Activated effector memory CD4-positive, alpha-beta T cell treated with anti-CD3 and anti-CD28 coated beads, Interleukin-2, amount 50 U/mL, for 16 hours (primary cell): Measurements from ENCODE around the gene TAS2R41.

Experiments
- DNase-seq: peaks from one replicate; pipeline ENCODE4 v3.0.0-alpha.2; 2020

The TAS2R41 gene

GRCh38 chr7:143477501-143478150 lies at the start of gene TAS2R41:
TSS of gene TAS2R41 (plus strand) at chr7:143477873. CDS start at chr7:143477873, 0 bp downstream.
- DNase-seq, result no peak

GRCh38 chr7:143429770-143430698 lies 47.6 kb upstream of the TAS2R41 start:
- DNase-seq, result no peak

- no peak for DNase-seq
Observed at GRCh38 chr7:143431109-143431508, 46.6 kb upstream of the TAS2R41 start.

- DNase-seq, result no peak
Observed at GRCh38 chr7:143433759-143434158, 43.9 kb upstream of the TAS2R41 start.

- no peak for DNase-seq
Observed at GRCh38 chr7:143434660-143435059, 43.0 kb upstream of the TAS2R41 start.

- DNase-seq, result no peak
Observed at GRCh38 chr7:143435266-143435665, 42.4 kb upstream of the TAS2R41 start.

GRCh38 chr7:143436325-143436946 lies 41.2 kb upstream of the TAS2R41 start:
- DNase-seq, result no peak

- DNase-seq, result no peak
Observed at GRCh38 chr7:143437578-143437977, 40.1 kb upstream of the TAS2R41 start.

GRCh38 chr7:143439866-143440265 lies 37.8 kb upstream of the TAS2R41 start:
- no peak for DNase-seq

GRCh38 chr7:143443153-143443552 lies 34.5 kb upstream of the TAS2R41 start, which contains the start of gene TAS2R60:
TSS of gene TAS2R60 (plus strand) at chr7:143443453. CDS start at chr7:143443453, 0 bp downstream.
- DNase-seq, result no peak

GRCh38 chr7:143444063-143444782 lies 33.5 kb upstream of the TAS2R41 start:
- no peak for DNase-seq

- no peak for DNase-seq
Observed at GRCh38 chr7:143444785-143445184, 32.9 kb upstream of the TAS2R41 start.

- DNase-seq, result no peak
Observed at GRCh38 chr7:143447466-143447865, 30.2 kb upstream of the TAS2R41 start.

- no peak for DNase-seq
Observed at GRCh38 chr7:143448429-143448828, 29.2 kb upstream of the TAS2R41 start.

GRCh38 chr7:143449793-143450192 lies 27.9 kb upstream of the TAS2R41 start:
- no peak for DNase-seq

- DNase-seq, result no peak
Observed at GRCh38 chr7:143451122-143451521, 26.6 kb upstream of the TAS2R41 start.

- no peak for DNase-seq
Observed at GRCh38 chr7:143451746-143452145, 25.9 kb upstream of the TAS2R41 start.

- DNase-seq, result no peak
Observed at GRCh38 chr7:143452495-143452894, 25.2 kb upstream of the TAS2R41 start.

- no peak for DNase-seq
Observed at GRCh38 chr7:143454091-143454680, 23.5 kb upstream of the TAS2R41 start.

GRCh38 chr7:143455491-143455890 lies 22.2 kb upstream of the TAS2R41 start:
- DNase-seq, result no peak

- no peak for DNase-seq
Observed at GRCh38 chr7:143455942-143456341, 21.7 kb upstream of the TAS2R41 start.

GRCh38 chr7:143456992-143457793 lies 20.5 kb upstream of the TAS2R41 start:
- DNase-seq, result no peak
